Measurements from ENCODE around the gene CREM. TPM values are rescaled to one million over a fixed set of nuclear protein-coding genes. Genes with fewer than 3 reads are reported as not detected.
"Not testable (repeated sequence)": the region's sequence is repeated elsewhere in the genome, so short reads cannot be mapped to it uniquely, and the experiment has no call there.

The CREM gene
- total RNA-seq, 3 donors from 2014 or later: 113 to 125 (median 122) TPM

GRCh38 chr10:35213699-35214098 is 87.1 kb downstream of the CREM start:
- DNase-seq: no peak
- ATAC-seq: no peak
- no peaks in the 10 kb centered on the region for H3K27me3 Mint-ChIP-seq (ENCODE audit: low read depth)
- no peak overlapping the region for H3K4me3 Mint-ChIP-seq
- H3K9me3 Mint-ChIP-seq: no peaks in the 10 kb centered on the region
- peaks cover 36% of the 10 kb centered on the region for H3K4me1 Mint-ChIP-seq (ENCODE audit: low read depth)
- peaks cover 30% of the 10 kb centered on the region for H3K36me3 Mint-ChIP-seq (ENCODE audit: insufficient read depth)

- ATAC-seq: no peak
- Mint-ChIP-seq H3K36me3 (ENCODE audit: insufficient read depth) (peaks cover 26% of the 10 kb centered on the region), H3K9me3 (no peaks in the 10 kb centered on the region), H3K4me1 (ENCODE audit: low read depth) (peaks cover 37% of the 10 kb centered on the region), H3K4me3 (no peak overlapping the region), H3K27me3 (ENCODE audit: low read depth) (no peaks in the 10 kb centered on the region)
- no peak for DNase-seq
Observed at GRCh38 chr10:35214607-35215020, 88.0 kb downstream of the CREM start.

- Mint-ChIP-seq H3K9me3 (no peaks in the 10 kb centered on the region), H3K4me1 (ENCODE audit: low read depth) (peaks cover 39% of the 10 kb centered on the region), H3K27me3 (ENCODE audit: low read depth) (no peaks in the 10 kb centered on the region), H3K4me3 (no peak overlapping the region), H3K36me3 (ENCODE audit: insufficient read depth) (peaks cover 26% of the 10 kb centered on the region)
- ATAC-seq (no peak), DNase-seq (no peak)
Observed at GRCh38 chr10:35215107-35215506, 88.5 kb downstream of the CREM start.

- peaks cover 16% of the 10 kb centered on the region for H3K36me3 Mint-ChIP-seq (ENCODE audit: insufficient read depth)
- peak in 1 of 2 donors; percentile 34 for ATAC-seq
- H3K27me3 Mint-ChIP-seq (ENCODE audit: low read depth): no peaks in the 10 kb centered on the region
- H3K4me3 Mint-ChIP-seq: no peak overlapping the region
- no peaks in the 10 kb centered on the region for H3K9me3 Mint-ChIP-seq
- H3K4me1 Mint-ChIP-seq (ENCODE audit: low read depth): peaks cover 38% of the 10 kb centered on the region
- DNase-seq: no peak
Observed at GRCh38 chr10:35216303-35216905, 89.8 kb downstream of the CREM start.

GRCh38 chr10:35216956-35217355 is 90.3 kb downstream of the CREM start:
- Mint-ChIP-seq H3K4me1 (ENCODE audit: low read depth) (peaks cover 38% of the 10 kb centered on the region), H3K36me3 (ENCODE audit: insufficient read depth) (peaks cover 11% of the 10 kb centered on the region)
- ATAC-seq; H3K4me3 Mint-ChIP-seq; H3K27me3 Mint-ChIP-seq (ENCODE audit: low read depth); H3K9me3 Mint-ChIP-seq; DNase-seq: not testable (repeated sequence)

- DNase-seq: no peak
- H3K4me1 Mint-ChIP-seq (ENCODE audit: low read depth): peaks cover 38% of the 10 kb centered on the region
- H3K27me3 Mint-ChIP-seq (ENCODE audit: low read depth): no peaks in the 10 kb centered on the region
- no peak for ATAC-seq
- no peak overlapping the region for H3K4me3 Mint-ChIP-seq
- peaks cover 7% of the 10 kb centered on the region for H3K36me3 Mint-ChIP-seq (ENCODE audit: insufficient read depth)
- no peaks in the 10 kb centered on the region for H3K9me3 Mint-ChIP-seq
Observed at GRCh38 chr10:35217455-35217854, 90.8 kb downstream of the CREM start.

GRCh38 chr10:35218339-35218955 is 91.8 kb downstream of the CREM start:
- H3K4me1 Mint-ChIP-seq (ENCODE audit: low read depth): peaks cover 38% of the 10 kb centered on the region
- H3K27me3 Mint-ChIP-seq (ENCODE audit: low read depth): no peaks in the 10 kb centered on the region
- H3K9me3 Mint-ChIP-seq: no peaks in the 10 kb centered on the region
- ATAC-seq: peak; percentile 56 to 65
- peak overlapping the region; percentile 69 for H3K4me3 Mint-ChIP-seq
- peak; percentile 85 for DNase-seq
- peaks cover 4% of the 10 kb centered on the region for H3K36me3 Mint-ChIP-seq (ENCODE audit: insufficient read depth)

- peak; percentile 68 to 70 for ATAC-seq
Observed at GRCh38 chr10:35219292-35219691, 92.6 kb downstream of the CREM start.

GRCh38 chr10:35219891-35220890 is 93.5 kb downstream of the CREM start:
- no peaks in the 10 kb centered on the region for H3K36me3 Mint-ChIP-seq (ENCODE audit: insufficient read depth)
- no peak overlapping the region for H3K4me3 Mint-ChIP-seq
- H3K9me3 Mint-ChIP-seq: peaks cover 2% of the 10 kb centered on the region
- no peaks in the 10 kb centered on the region for H3K27me3 Mint-ChIP-seq (ENCODE audit: low read depth)
- no peak for DNase-seq
- ATAC-seq: no peak
- peaks cover 40% of the 10 kb centered on the region for H3K4me1 Mint-ChIP-seq (ENCODE audit: low read depth)

More at GRCh38 chr10:35219292-35219691, 92.6 kb downstream of the CREM start:
- no peak for DNase-seq
- H3K9me3 Mint-ChIP-seq: no peaks in the 10 kb centered on the region
- no peaks in the 10 kb centered on the region for H3K27me3 Mint-ChIP-seq (ENCODE audit: low read depth)
- H3K4me3 Mint-ChIP-seq: peak overlapping the region; percentile 5
- peaks cover 38% of the 10 kb centered on the region for H3K4me1 Mint-ChIP-seq (ENCODE audit: low read depth)
- H3K36me3 Mint-ChIP-seq (ENCODE audit: insufficient read depth): no peaks in the 10 kb centered on the region

- no peaks in the 10 kb centered on the region for H3K27me3 Mint-ChIP-seq (ENCODE audit: low read depth)
- H3K4me3 Mint-ChIP-seq: no peak overlapping the region
- no peak for DNase-seq
- no peaks in the 10 kb centered on the region for H3K36me3 Mint-ChIP-seq (ENCODE audit: insufficient read depth)
- H3K9me3 Mint-ChIP-seq: peaks cover 4% of the 10 kb centered on the region
- ATAC-seq: no peak
- H3K4me1 Mint-ChIP-seq (ENCODE audit: low read depth): peaks cover 27% of the 10 kb centered on the region
Observed at GRCh38 chr10:35223016-35223415, 96.4 kb downstream of the CREM start.

- H3K9me3 Mint-ChIP-seq: peaks cover 4% of the 10 kb centered on the region
- ATAC-seq (no peak), DNase-seq (no peak)
- peaks cover 16% of the 10 kb centered on the region for H3K4me1 Mint-ChIP-seq (ENCODE audit: low read depth)
- H3K27me3 Mint-ChIP-seq (ENCODE audit: low read depth): no peaks in the 10 kb centered on the region
- H3K4me3 Mint-ChIP-seq: no peak overlapping the region
- no peaks in the 10 kb centered on the region for H3K36me3 Mint-ChIP-seq (ENCODE audit: insufficient read depth)
Observed at GRCh38 chr10:35224045-35224740, 97.5 kb downstream of the CREM start.

GRCh38 chr10:35225204-35225603 is 98.6 kb downstream of the CREM start:
- Mint-ChIP-seq H3K27me3 (ENCODE audit: low read depth) (no peaks in the 10 kb centered on the region), H3K4me1 (ENCODE audit: low read depth) (peaks cover 9% of the 10 kb centered on the region), H3K9me3 (peaks cover 4% of the 10 kb centered on the region), H3K4me3 (no peak overlapping the region), H3K36me3 (ENCODE audit: insufficient read depth) (no peaks in the 10 kb centered on the region)
- DNase-seq: no peak
- peak; percentile 21 to 66 for ATAC-seq

GRCh38 chr10:35226507-35226906 is 99.9 kb downstream of the CREM start:
- H3K9me3 Mint-ChIP-seq: peaks cover 4% of the 10 kb centered on the region
- no peaks in the 10 kb centered on the region for H3K27me3 Mint-ChIP-seq (ENCODE audit: low read depth)
- ATAC-seq (peak; percentile 48 to 62), DNase-seq (no peak)
- H3K36me3 Mint-ChIP-seq (ENCODE audit: insufficient read depth): no peaks in the 10 kb centered on the region
- H3K4me1 Mint-ChIP-seq (ENCODE audit: low read depth): peaks cover 5% of the 10 kb centered on the region
- H3K4me3 Mint-ChIP-seq: no peak overlapping the region

- DNase-seq: no peak
- H3K4me1 Mint-ChIP-seq (ENCODE audit: low read depth): peaks cover 5% of the 10 kb centered on the region
- no peaks in the 10 kb centered on the region for H3K36me3 Mint-ChIP-seq (ENCODE audit: insufficient read depth)
- H3K4me3 Mint-ChIP-seq: no peak overlapping the region
- no peak for ATAC-seq
- no peaks in the 10 kb centered on the region for H3K27me3 Mint-ChIP-seq (ENCODE audit: low read depth)
- H3K9me3 Mint-ChIP-seq: peaks cover 4% of the 10 kb centered on the region
Observed at GRCh38 chr10:35228058-35228457, 101.4 kb downstream of the CREM start.
